AG20443 (cell line): ENCODE results near the gene TSPAN4.

Source experiments
- DNase-seq: peaks from one replicate; pipeline ENCODE4 v3.0.0; 2012; ENCODE audit warnings: low spot score, mixed read lengths

Gene TSPAN4

GRCh38 chr11:889257-889656 lies 46.6 kb downstream of the TSPAN4 start:
- no peak for DNase-seq

- no peak for DNase-seq
These were observed 47.2 kb downstream of the TSPAN4 start for GRCh38 chr11:889687-890475.

- no peak for DNase-seq
These were observed 48.3 kb downstream of the TSPAN4 start for GRCh38 chr11:890794-891540.

GRCh38 chr11:893008-893654 lies 50.5 kb downstream of the TSPAN4 start:
- DNase-seq = no peak

GRCh38 chr11:894575-895201 lies 52.0 kb downstream of the TSPAN4 start:
- no peak for DNase-seq

GRCh38 chr11:895331-896110 lies 52.9 kb downstream of the TSPAN4 start:
- no peak for DNase-seq

- no peak for DNase-seq
These were observed 54.8 kb downstream of the TSPAN4 start for GRCh38 chr11:897253-898142.

GRCh38 chr11:898143-898511 lies 55.5 kb downstream of the TSPAN4 start:
- peak; percentile 37 for DNase-seq

- DNase-seq = peak; percentile 33
These were observed 56.0 kb downstream of the TSPAN4 start for GRCh38 chr11:898540-899190.

GRCh38 chr11:899724-900123 lies 57.1 kb downstream of the TSPAN4 start:
- no peak for DNase-seq

- DNase-seq = no peak
These were observed 57.9 kb downstream of the TSPAN4 start for GRCh38 chr11:900545-900944.

- DNase-seq = no peak
These were observed 58.9 kb downstream of the TSPAN4 start for GRCh38 chr11:901452-902061.

- no peak for DNase-seq
These were observed 61.7 kb downstream of the TSPAN4 start for GRCh38 chr11:904380-904779.

GRCh38 chr11:905952-906351 lies 63.3 kb downstream of the TSPAN4 start:
- DNase-seq = no peak

GRCh38 chr11:907668-908067 lies 65.0 kb downstream of the TSPAN4 start:
- no peak for DNase-seq

- DNase-seq = no peak
These were observed 65.6 kb downstream of the TSPAN4 start for GRCh38 chr11:908273-908672.

- DNase-seq = no peak
These were observed 66.8 kb downstream of the TSPAN4 start for GRCh38 chr11:909406-909805.

- DNase-seq = peak; percentile 42
These were observed 67.5 kb downstream of the TSPAN4 start for GRCh38 chr11:910044-910588.

GRCh38 chr11:910589-911030 lies 68.0 kb downstream of the TSPAN4 start, which contains the start of gene CHID1:
Gene CHID1 (minus strand): TSS chr11:910810. CDS start chr11:904816, 5,994 bp downstream.
- peak; percentile 98 for DNase-seq
